OCI-LY7 (cell line): ENCODE measurements around the gene DAB2IP.

ENCODE experiments used
- CTCF ChIP-seq: fragments of 200-600 bp; sonication (generic); conservative IDR thresholded peaks from 2 replicates; pipeline ENCODE4 v1.5.1; 2014; ENCODE audit warnings: mild to moderate bottlenecking, antibody characterized with exemption, low read length, moderate library complexity, mixed read lengths
- EZH2phosphoT487 ChIP-seq: fragments of 200-600 bp; sonication (generic); IDR thresholded peaks from 2 replicates; pipeline ENCODE4 v1.6.1; 2018; ENCODE audit warnings: low read depth, borderline replicate concordance, mild to moderate bottlenecking, mixed run types, antibody characterized with exemption, low read length, moderate library complexity, mixed read lengths

- no peak for TF ChIP-seq CTCF
- no peak for TF ChIP-seq EZH2phosphoT487
These were observed 166.0 kb downstream of the DAB2IP start for GRCh38 chr9:121817476-121817875.
